Psoas muscle (tissue), 8 donors: ENCODE data around the gene CLDN3. TPM values are rescaled to one million over a fixed set of nuclear protein-coding genes. Genes with fewer than 3 reads are reported as not detected.

Source experiments
- ATAC-seq, 4 donors: fragments of 200-7000 bp; cut with Tn5 transposase; one replicate each; pipeline ENCODE4 v1.9.1; 2020; ENCODE audit warnings: moderate library complexity in 3 of 4, mild to moderate bottlenecking in 2 of 4
- DNase-seq, 2 donors: peaks; one replicate each; pipeline ENCODE4 v3.0.0-alpha.2; 2020
- H3K27ac ChIP-seq: fragments of 200-600 bp; one replicate; pipeline ENCODE4 v1.8.0; 2022
- H3K27me3 ChIP-seq, 3 donors: fragments of 200-600 bp in 1 of 3; one replicate each; pipeline versions ENCODE4 v1.6.1 to v1.8.0; 2013 to 2022; ENCODE audit warnings: low read length in 2 of 3, mild to moderate bottlenecking in 2 of 3, moderate library complexity in 1 of 3; ENCODE audit not compliant: insufficient read depth in 3 of 3
- H3K36me3 ChIP-seq, 2 donors: fragments of 200-600 bp in 1 of 2; one replicate each; pipeline versions ENCODE4 v1.6.1 to v1.8.0; 2013 to 2022; ENCODE audit warnings: low read depth in 1 of 2, mild to moderate bottlenecking in 1 of 2, moderate library complexity in 1 of 2; ENCODE audit not compliant: insufficient read depth in 1 of 2
- H3K4me1 ChIP-seq: fragments of 200-600 bp; one replicate; pipeline ENCODE4 v1.8.0; 2022
- H3K4me3 ChIP-seq: fragments of 200-600 bp; one replicate; pipeline ENCODE4 v1.8.0; 2022; ENCODE audit warnings: mild to moderate bottlenecking
- H3K9me3 ChIP-seq: fragments of 200-600 bp; one replicate; pipeline ENCODE4 v1.8.0; 2022
- CTCF ChIP-seq: fragments of 200-600 bp; IDR thresholded peaks from one replicate; pipeline ENCODE4 v1.8.0; 2022; ENCODE audit warnings: antibody characterized with exemption
- WGBS, 3 donors: extraction: QIAGEN DNeasy Blood & Tissue Kit; methylation state at CpG; one replicate each; pipeline versions ENCODE4 v1.1.6 to v1.1.7; 2013; 5-methylcytosine and 5-hydroxymethylcytosine counted together
- intact Hi-C, 2 donors: fragments of 100-400 bp; cut with DNase I; formaldehyde crosslinking; loops; one replicate each; pipeline versions ENCODE4 v1.11.0 to v1.14.2; 2022
- polyA plus RNA-seq, 3 donors: library from polyadenylated mRNA; stranded (reverse); fragments of 200-250 nt; gene quantifications; one replicate each; pipeline ENCODE4 v1.2.3, GENCODE V29; 2013
- total RNA-seq, 4 donors: library from RNA; stranded (reverse); fragmentation: NEBNext Ultra II Directional in 2 of 4; extraction: Animal tissue kit (Norgen Biotek cat#: 25700) in 2 of 4; gene quantifications; one replicate each; pipeline versions ENCODE4 v1.2.1 to v1.2.4, GENCODE V29; 2021 to 2023
- donor health status: healthy with polysubstance abuse.
- donor health status: DM: no; HTN: no; CAD: no; lungs with moderate emphysema.
- donor health status: Bipolar disorder and iron deficiency.
- donor health status: healthy.
- donor health status: DM: yes; HTN: yes; CAD: no.
- donor health status: DM: no; HTN: no; CAD: no.
- donor health status: DM: no; HTN: no; CAD: no.
- donor health status: DM: yes; HTN: yes; CAD: no.

The CLDN3 gene
- total and polyA plus RNA-seq, 7 donors = 0.04 to 0.17 (median 0.16) TPM; not detected in 4

GRCh38 chr7:73735528-73735905 is 34.6 kb downstream of the CLDN3 start:
- H3K27me3 ChIP-seq = no peaks in the 10 kb centered on the region
- no peak for TF ChIP-seq CTCF
- H3K9me3 ChIP-seq = no peaks in the 10 kb centered on the region
- ATAC-seq (no peak), DNase-seq (no peak)
- H3K36me3 ChIP-seq = peaks cover 4 to 20% of the 10 kb centered on the region in 2 donors
- no peak overlapping the region for H3K4me3 ChIP-seq
- intact Hi-C loops = loop anchor here in 1 of 2 donors (10.0 kb wide), 1 partner anchor 119 kb away; no protein-coding TSS in a partner anchor
- H3K27ac ChIP-seq = no peak overlapping the region
- H3K4me1 ChIP-seq = no peaks in the 10 kb centered on the region
- 94 to 100% (median 97%) methylated on average over 8 of the region's 8 CpGs for WGBS, 3 donors

- H3K9me3 ChIP-seq = no peaks in the 10 kb centered on the region
- 64 to 71% (median 65%) methylated on average over 16 of the region's 16 CpGs for WGBS, 3 donors
- intact Hi-C loops = loop anchor here in 1 of 2 donors (10.0 kb wide), 1 partner anchor 120 kb away; no protein-coding TSS in a partner anchor
- DNase-seq (peak; percentile 67 to 84), ATAC-seq (peak in 3 of 4 donors; percentile 22 to 23 (median 22))
- no peaks in the 10 kb centered on the region for H3K4me1 ChIP-seq
- no peaks in the 10 kb centered on the region for H3K27me3 ChIP-seq
- H3K27ac ChIP-seq = no peak overlapping the region
- peak; percentile 52 for TF ChIP-seq CTCF
- peaks cover 4 to 20% of the 10 kb centered on the region in 2 donors for H3K36me3 ChIP-seq
- no peak overlapping the region for H3K4me3 ChIP-seq
Measured at GRCh38 chr7:73734619-73735527, 35.2 kb downstream of the CLDN3 start.

- no peak for ATAC-seq
- H3K4me1 ChIP-seq = no peaks in the 10 kb centered on the region
- WGBS, 3 donors = 59 to 69% (median 63%) methylated on average over 2 of the region's 2 CpGs
- peaks cover 4 to 18% of the 10 kb centered on the region in 2 donors for H3K36me3 ChIP-seq
- no peaks in the 10 kb centered on the region for H3K9me3 ChIP-seq
- intact Hi-C loops = loop anchor here in 1 of 2 donors (10.0 kb wide), 1 partner anchor 122 kb away; no protein-coding TSS in a partner anchor
- no peak for DNase-seq
- H3K27me3 ChIP-seq = no peaks in the 10 kb centered on the region
- no peak overlapping the region for H3K27ac ChIP-seq
- H3K4me3 ChIP-seq = no peak overlapping the region
- TF ChIP-seq CTCF = no peak
Measured at GRCh38 chr7:73732397-73732796, 37.7 kb downstream of the CLDN3 start.

GRCh38 chr7:73730485-73730884 is 39.6 kb downstream of the CLDN3 start:
- no peak overlapping the region for H3K4me3 ChIP-seq
- H3K4me1 ChIP-seq = no peaks in the 10 kb centered on the region
- peaks cover 0 to under 1% of the 10 kb centered on the region in 2 donors for H3K36me3 ChIP-seq
- H3K9me3 ChIP-seq = no peaks in the 10 kb centered on the region
- ATAC-seq (no peak), DNase-seq (no peak)
- H3K27ac ChIP-seq = no peak overlapping the region
- H3K27me3 ChIP-seq = no peaks in the 10 kb centered on the region
- intact Hi-C loops = loop anchor here in 1 of 2 donors (10.0 kb wide), 1 partner anchor 124 kb away; no protein-coding TSS in a partner anchor
- TF ChIP-seq CTCF = no peak
- WGBS, 3 donors = 33 to 54% (median 40%) methylated on average over 3 of the region's 3 CpGs
